SK-N-DZ (cell line): ENCODE results near the gene AGFG1.
"Not testable (repeated sequence)": the region's sequence is repeated elsewhere in the genome, so short reads cannot be mapped to it uniquely, and the experiment has no call there.

Experiments
- DNase-seq: peaks from one replicate; pipeline ENCODE4 v3.0.0-alpha.2; 2015; ENCODE audit warnings: low spot score

The AGFG1 gene

DNA sequence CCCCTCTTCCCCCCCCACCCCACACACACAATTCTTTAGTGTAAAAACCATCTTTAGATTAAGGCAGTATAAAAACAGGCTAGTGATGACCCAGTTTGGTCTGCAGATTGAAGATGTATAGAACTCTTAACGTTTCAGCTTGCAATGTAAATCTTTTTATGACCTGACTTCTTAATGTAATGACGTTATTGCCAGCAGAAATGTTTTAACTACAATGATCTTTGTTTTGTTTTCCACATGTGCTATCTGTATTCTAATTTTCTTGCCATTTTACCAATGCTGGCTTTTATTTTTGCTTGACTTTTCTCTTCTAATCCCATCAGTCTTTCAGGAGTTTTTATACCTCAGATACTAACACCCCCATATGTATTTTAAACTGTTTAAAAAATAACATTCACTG, 25.2 kb downstream of the AGFG1 start:
- DNase-seq = no peak

DNA sequence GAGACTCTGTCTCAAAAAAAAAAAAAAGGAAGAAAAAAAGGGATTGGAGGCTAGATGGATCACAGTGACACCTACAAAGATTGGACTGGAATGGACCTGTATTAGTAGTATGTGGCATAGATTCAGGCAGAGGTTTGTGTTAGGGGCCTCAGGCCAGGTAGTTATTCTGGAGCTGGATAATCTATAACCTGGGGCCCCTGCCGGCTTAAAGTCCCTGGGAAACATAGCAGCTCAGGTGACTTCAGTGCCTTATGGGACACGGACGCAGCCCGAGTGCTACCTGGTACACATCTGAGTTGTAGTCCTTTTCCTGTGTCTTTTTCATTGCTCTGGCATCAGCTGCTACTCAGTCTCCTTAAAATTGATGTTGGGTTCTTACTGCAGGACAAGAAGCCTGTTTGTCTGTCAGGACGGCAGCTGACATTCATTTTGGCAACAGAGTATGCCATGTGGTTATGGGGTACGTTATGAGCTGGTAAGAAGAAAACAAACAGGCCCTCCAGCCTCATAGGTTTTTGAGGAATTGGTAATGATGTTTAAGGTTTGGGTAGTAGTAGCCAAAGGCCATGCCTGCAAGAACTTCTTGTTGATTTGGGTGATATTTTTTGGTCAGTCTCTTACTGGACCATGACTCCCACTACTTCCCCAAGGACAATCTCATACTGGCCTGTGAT, 27.8 kb downstream of the AGFG1 start:
- DNase-seq = no peak

DNA sequence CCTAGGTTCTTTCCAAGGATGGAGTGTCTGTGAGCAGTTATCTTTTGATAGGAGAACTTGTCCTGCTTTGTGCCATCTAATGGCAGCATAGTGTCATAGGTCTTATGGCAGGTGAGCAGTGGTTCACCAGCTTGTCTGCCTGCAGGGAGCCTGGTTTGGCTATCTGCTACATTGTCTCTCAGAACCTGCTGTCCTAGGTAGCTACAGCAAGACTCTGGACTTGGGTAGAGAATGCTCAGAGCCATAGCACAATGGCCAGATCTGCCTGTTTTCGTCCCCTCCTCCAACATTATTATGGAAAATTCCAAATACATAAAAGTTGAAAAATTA, 28.3 kb downstream of the AGFG1 start:
- no peak for DNase-seq

DNA sequence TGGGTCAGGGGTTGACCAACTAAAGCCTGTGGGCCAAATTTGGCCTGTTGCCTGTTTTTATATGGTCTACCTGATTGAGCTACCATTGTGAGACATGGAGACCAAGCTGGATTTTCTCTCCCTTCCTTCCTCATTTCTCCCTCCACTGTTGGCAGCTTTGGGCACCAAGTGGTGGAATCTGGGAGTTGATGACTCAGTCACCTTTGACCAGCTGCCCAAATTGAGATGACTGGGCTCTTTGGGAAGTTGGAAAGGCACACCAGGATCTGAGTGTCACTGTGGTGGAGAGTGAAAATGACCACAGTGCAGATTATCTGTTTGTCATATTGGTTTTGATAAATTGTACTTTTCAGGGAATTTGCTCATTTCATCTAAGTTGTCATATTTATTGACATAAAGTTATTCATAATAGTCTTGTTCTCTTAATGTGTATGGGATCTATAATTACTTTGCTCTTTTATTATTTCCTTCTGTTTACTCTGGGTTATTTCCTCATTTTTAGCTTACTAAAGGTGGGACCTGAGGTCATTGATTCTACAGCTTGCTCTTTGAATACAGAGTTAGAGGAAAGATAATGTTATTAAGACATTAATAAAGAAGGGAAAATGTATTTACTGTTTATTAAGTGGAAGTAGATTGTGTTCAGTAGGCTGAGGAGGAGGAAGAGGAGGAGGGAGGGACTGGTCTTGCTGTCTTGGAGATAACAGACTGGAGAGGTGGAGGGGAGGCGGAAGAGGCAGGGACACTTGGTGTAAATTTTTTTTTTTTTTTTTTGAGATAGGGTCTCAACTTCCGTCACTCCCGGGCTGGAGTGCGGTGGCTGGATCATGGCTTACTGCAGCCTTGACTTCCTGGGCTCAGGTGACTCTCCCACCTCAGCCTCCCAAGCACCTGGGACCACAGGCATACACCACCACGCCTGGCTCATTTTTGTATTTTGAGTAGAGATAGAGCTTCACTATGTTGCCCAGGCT, 31.8 kb downstream of the AGFG1 start:
- DNase-seq = no peak

DNA sequence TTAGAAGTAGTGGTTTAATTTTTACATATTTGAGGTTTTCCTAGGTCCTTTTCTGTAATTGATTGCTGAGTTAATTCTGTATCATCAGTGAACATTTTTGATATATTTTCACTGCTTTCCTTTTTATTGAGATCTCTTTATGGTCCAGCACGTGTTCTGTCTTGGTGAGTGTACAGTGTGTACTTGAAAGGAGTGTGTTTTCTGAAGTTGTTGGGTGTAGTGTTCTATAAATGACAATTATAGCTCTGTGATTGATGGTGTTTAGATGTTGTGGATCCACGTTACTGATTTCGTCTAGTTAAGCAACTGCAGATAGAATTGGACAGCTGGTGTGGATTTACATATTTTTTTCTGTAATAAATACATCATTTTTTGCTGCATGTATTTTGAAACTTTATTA, 32.7 kb downstream of the AGFG1 start:
- DNase-seq = peak; percentile 32

DNA sequence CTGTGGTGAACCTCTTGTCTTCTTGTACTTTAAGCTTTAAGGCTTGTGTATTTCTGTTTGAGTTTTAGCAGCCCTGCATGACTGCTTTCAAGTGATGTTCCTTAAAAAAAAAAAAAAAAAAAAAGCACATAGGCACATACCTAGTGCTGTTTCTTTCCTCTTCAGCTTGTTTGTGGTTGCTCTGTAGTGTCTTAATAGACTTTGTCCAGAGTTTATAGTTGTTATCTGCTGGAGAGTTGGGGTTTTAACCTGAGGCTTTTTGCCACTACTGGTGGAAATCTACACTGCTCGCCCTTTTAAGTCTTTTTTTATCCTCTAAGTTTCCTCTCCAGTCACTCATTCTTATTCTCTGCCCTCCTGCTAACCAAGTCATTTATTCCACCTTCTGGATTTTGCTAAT, 34.5 kb downstream of the AGFG1 start:
- DNase-seq = no peak

DNA sequence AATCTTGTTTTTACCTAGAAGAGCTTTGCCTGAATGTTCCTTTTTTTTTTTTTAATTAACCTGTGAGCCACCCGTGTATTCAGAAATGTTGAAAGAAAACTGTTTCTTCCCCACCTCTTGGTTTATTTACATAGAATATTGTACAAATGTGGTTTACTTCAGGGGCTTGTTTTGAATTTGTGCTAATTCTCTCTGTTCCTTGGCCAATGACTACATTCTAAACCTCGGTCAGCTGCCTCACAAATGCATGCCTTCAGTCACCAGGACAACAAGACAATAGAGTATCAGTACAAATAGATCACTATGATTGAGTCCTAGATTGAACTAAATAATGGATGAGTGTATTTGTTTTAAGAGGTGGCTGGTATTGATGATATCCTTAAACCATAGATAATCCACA, 36.0 kb downstream of the AGFG1 start:
- no peak for DNase-seq

DNA sequence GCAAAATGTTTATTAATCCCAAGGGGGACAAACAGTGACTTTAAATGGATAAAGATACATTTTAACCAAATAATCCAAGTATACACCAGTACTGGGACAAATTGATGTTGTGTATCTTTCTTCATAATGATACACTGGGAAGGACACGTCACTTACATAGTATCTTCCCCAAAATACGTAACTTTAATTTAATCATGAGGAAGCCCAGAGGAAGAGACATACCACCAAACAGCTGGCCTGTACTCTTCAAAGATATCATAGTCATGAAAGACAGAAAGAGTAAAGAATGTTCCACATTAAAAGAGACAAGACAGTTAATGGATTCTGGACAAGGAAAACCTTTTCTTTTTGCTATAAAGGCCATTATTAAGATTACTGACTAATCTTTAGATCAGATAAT, 37.1 kb downstream of the AGFG1 start:
- DNase-seq = no peak

DNA sequence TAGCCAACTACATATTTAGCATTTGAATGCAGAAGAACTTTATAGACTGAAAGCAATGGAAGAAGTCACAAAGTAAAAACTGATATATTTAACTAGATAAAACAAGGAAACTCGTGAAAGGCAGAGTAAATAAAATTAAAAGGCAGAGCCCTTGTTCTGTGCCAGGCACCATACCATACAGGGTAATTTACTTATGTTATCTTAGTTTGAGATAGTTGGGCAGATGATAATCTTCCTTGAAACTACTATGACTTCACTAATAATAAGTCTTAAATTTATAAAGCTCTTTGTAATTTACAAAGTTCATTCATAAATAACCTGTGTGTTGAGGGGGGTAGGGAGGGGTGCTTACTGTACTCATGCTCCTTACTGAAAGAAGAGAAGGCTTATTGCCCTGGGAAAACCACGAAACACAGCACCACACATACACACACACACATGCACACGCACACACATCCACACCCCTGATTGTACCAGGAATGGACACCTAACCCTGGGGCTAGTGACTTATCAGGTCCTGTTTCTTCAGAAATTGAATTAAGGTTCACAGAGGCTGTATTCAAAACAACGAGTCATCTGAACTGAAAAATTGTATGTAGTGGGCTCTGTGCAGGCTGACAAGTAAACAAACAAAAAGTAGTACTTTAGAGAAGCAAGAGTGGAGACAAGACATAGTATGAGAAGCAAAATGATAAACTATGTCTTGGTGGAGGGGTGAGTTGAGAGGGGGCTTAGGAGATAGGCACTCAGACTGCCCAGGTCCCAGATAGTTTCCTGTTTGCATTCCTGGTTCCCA, 38.1 kb downstream of the AGFG1 start:
- peak; percentile 54 for DNase-seq

DNA sequence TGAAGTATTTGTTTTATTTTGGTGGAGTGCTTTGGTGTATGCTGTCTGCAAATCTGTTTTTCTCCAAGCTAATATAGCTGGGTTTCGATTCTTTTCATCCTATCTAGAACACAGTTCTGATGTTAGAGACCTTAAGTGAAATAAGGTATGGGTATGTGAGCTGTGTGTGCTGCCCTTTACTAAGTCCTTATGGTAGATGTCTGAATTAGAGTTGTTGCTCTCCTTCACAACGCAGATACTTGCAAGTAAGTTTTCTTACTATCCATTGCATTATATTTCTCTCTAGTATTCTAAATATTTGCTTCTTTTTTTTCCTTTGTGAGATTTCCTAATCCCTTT, 38.6 kb downstream of the AGFG1 start:
- no peak for DNase-seq

DNA sequence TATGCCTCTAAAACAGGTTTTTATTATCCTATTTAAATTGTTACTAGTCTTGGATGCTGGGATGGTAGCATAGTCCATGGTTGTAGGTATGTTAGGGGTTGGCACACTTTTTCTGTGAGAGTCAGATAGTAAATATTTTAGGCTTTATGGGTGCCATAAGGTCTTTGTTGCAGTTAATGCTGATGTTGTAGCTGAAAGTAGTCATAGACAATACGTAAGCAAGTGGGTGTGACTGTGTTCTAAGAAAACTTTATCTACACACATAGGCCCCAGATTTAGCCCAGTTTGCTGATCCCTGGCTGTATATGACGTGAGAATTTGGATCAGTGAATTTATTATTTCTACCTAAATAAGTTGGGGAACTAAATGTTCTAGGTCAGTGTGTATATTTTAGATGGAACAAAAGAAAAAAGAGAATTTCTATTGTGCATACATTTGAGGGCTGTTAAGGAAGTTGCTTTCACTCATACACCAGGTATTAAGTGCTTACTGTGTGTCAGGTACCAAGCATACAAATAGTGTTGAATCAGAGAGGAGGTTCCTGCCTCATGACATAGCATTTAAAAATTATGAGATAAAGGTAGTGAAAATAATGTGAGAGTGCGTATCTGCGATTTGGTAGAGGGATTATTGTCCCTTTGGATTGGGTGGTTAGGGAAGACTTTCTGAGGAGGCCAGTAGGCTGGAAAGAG, 39.4 kb downstream of the AGFG1 start:
- DNase-seq = no peak

DNA sequence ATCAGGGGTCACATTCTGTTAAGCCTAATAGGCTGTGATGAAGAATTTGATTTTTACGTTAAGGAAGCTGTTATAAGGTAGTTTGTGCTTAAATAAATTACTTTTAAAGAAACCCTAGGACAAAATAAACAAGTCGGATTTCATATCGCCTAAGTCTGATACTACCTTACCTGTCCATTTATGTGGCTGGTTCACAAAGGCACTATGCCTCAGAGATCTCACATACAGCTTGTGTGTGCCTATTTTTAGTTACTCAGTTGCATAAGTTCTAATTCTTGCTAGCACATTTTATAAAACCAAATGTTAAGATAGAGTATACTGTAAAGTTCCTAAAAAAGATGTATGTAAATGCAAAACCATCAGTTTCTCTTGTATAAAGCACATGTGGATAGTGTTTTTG, 40.0 kb downstream of the AGFG1 start:
- no peak for DNase-seq

DNA sequence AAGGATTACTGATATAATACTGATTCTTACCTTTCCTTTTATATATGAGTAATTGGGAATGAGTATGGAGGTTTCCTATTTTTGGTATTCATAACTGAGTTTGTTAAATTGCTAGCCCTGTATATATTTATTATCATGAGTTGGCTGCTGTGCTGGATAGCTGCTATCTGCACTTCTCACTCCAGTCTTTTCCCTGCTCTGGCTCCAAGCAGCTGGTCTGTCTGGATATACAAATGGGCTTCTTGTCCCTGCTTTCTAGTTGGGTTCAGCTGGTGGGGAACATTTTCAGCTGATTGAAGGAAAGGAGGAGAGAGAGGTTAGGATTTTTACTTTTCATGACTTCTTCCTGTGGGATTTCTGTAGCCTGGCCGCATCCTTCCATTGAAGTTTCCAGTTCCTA, 41.2 kb downstream of the AGFG1 start:
- no peak for DNase-seq

DNA sequence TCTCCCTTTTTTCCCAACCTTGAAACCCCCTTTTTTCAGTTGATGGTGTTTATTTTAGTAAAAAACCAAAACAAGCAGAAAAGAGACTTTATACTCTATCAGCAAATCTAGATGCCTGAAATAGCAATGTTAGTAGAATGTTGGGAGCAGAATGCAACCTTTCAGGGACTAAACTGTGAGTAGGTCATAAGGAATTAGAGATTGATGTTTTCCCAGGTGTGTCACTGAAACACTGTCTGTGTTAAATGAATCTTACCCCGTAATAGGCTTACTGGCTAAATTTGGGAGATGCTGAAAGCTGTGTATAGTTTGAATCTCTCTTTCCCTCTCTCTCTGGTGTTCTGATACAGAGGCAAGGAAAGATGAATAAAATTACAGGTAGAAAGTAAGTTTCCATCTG, 43.8 kb downstream of the AGFG1 start:
- DNase-seq = no peak

DNA sequence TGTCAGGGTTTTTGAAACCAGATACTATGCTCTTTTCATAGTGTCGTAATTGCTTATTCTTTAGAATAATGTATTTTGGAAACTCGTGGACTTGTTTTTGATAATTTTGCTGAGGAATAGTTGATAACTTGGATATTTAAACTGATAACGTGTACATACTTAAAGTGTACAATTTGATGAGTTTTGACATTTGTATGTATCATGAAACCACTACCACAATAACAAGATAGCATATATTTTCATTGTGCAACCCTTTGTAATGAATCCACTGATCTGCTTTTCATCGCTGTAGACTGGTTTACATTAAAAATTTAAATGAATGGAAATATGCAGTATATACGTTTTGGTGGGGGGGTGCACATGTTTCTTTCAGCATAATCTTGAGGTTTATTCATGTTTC, 45.8 kb downstream of the AGFG1 start:
- DNase-seq = no peak

DNA sequence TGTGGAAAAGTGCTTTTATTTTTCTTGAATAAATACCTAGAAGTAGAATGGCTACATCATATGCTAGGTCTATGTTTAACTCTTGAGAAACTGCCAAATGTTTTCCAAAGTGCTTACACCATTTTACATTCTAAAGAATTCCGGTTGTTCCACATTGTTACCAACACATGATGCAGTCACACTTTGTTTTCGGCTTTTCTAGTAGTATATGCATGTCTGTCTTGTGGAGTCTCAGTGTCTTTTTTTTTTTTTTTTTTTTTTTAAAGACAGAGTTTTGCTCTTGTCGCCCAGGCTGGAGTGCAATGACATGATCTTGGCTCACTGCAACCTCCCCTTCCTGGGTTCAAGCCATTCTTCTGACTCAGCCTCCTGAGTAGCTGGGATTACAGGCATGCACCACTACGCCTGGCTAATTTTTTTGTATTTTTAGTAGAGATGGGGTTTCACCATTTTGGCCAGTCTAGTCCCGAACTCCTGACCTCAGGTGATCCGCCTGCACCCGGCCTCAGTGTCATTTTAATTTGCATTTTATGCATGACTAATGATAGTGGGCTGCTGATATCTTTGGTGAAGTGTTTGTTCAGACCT, 46.4 kb downstream of the AGFG1 start:
- not testable (repeated sequence) for DNase-seq

DNA sequence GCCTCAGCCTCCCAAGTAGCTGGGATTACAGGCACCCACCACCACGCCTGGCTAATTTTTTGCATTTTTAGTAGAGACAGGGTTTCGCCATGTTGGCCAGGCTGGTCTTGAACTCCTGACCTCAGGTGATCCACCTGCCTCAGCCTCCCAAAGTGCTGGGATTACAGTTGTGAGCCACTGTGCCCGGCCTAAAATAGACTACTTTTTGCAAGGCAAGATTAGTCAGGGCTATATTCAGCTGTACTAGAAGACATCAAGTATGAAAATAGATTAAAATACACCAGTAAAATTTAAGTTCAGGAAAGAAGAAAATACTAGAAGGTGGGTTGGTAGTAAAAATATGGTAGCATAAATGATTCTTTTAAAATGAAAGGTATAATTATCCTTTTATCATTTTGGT, 49.2 kb downstream of the AGFG1 start:
- DNase-seq = not testable (repeated sequence)

DNA sequence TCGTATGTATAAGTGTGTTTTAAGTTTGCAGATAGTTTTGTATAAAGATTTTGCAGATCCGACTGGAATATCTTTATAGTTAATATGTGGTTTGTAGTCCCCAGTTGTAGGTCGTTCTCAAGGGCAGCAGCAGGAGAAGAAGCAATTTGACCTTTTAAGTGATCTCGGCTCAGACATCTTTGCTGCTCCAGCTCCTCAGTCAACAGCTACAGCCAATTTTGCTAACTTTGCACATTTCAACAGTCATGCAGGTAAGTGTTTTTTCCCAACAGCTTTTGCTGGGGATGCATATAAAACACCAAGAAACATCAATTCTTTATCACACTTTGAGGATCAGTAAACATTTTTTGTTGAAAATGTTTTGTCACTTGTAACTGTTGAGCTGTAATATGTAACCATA, 52.7 kb downstream of the AGFG1 start:
- DNase-seq = no peak

DNA sequence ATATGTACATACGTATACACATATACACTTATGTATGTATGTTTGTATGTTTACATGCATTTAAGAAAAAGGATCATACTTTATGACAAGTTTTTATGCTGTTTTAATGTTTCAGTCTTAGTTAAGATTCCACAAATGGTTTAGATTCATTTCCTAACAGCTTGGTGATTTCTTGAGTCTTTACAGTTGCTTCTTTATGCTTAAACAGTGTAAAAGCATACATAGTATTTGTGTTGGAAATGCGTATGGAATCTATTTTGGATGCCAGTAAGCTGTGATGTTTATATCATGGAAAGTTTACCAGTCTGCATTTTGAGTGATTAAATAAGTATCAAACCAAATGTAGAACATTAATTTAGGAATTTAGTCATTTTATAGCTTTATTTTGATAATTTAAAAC, 55.4 kb downstream of the AGFG1 start:
- no peak for DNase-seq

DNA sequence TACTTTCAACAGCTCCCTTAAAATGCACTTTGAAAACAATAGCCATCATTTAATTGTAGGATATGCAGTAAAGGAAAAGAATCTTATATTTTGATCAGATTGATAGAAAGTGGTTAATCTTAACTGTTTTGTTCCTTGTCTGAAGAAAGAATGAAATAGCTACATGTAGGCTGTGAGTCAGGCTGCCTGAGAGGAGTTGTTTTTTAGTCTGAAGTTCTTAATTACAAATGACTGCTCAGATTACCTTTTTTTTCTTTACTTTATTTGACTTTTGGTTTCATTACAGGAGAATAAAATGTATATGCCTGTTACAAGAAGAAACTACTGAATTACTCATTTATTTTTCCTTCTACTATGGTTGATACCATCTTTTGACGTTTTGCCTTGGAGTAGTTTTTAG, 56.8 kb downstream of the AGFG1 start:
- no peak for DNase-seq

DNA sequence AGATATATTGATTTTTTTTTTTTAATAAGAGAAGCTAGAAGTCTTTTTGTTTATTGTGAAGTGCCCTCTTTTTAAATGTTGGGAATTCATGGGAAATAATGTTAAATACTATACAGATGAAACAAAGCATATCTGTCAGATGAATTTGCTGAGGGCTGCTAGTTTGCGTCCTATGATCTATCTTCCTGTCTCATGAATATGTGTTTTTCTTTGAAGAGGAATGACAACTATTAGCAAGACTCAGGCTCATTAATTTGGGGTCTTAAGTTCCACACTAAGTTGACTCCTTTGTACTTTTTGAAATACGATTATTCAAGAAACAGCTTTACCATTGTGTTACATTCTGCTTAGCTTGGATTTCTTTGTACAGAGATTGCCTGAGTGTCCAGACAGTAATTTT, 57.9 kb downstream of the AGFG1 start:
- DNase-seq = no peak

DNA sequence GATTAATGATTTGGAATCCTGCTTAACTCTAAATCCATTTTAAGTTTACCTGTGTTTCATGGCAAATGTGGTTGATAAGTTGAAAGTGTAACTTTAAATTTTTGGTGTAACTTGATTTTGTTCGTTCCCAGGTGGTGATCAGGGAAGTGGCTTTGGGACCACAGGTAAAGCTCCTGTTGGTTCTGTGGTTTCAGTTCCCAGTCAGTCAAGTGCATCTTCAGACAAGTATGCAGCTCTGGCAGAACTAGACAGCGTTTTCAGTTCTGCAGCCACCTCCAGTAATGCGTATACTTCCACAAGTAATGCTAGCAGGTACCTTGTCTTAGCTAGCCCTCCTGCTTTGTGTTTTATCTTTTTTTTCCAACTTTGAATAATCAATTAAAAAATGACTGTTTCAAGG, 62.8 kb downstream of the AGFG1 start:
- DNase-seq = no peak
